H1 (cell line): Measurements from ENCODE around the gene DNAJB8. TPM values are rescaled to one million over a fixed set of nuclear protein-coding genes. Genes with fewer than 3 reads are reported as not detected.

Source experiments
- CTCF ChIA-PET: fragments of 300-600 bp; sonication (Branson Sonifier 250); formaldehyde crosslinking; loops from one replicate; lab custom pipeline; 2021; ENCODE audit not compliant: partially characterized antibody; lab: Charles Lee
- POLR2A ChIA-PET: fragments of 300-600 bp; sonication (Branson Sonifier 250); formaldehyde crosslinking; loops from one replicate; lab custom pipeline; 2021; ENCODE audit warnings: inconsistent platforms; ENCODE audit not compliant: partially characterized antibody; lab: Charles Lee
- DNase-seq, 2 experiments: peaks; one replicate each; pipeline versions ENCODE4 v3.0.0 to v3.0.0-alpha.2; 2010 to 2022; ENCODE audit warnings: low spot score in 2 of 2, low read depth in 1 of 2, mixed read lengths in 1 of 2
- FAIRE-seq: peaks from 2 replicates; lab custom pipeline; 2011; peaks lifted over from hg19 to GRCh38; lab: Jason Lieb, UNC
- H2AFZ ChIP-seq: 2 replicates; pipeline ENCODE4 v1.8.1; 2012; ENCODE audit warnings: low read length, inconsistent platforms
- H2AK5ac ChIP-seq: 2 replicates; pipeline ENCODE4 v1.6.1; 2013; ENCODE audit warnings: low read depth, low read length
- H2BK120ac ChIP-seq: replicated peaks from 2 replicates; pipeline ENCODE3; 2013; ENCODE audit warnings: low read depth, low read length, inconsistent platforms
- H2BK12ac ChIP-seq: 2 replicates; pipeline ENCODE4 v1.6.1; 2013; ENCODE audit warnings: low read depth, low read length
- H2BK15ac ChIP-seq: 2 replicates; pipeline ENCODE4 v1.6.1; 2013; ENCODE audit warnings: low read length
- H2BK20ac ChIP-seq: 2 replicates; pipeline ENCODE4 v1.6.1; 2013; ENCODE audit warnings: low read length
- H2BK5ac ChIP-seq: 2 replicates; pipeline ENCODE4 v1.6.1; 2013; ENCODE audit warnings: low read depth, low read length
- H3K14ac ChIP-seq: 2 replicates; pipeline ENCODE4 v1.6.1; 2013; ENCODE audit warnings: inconsistent platforms; ENCODE audit not compliant: insufficient read length
- H3K18ac ChIP-seq: 2 replicates; pipeline ENCODE4 v1.6.1; 2013; ENCODE audit warnings: low read length; ENCODE audit errors: extremely low read depth
- H3K23ac ChIP-seq: 2 replicates; pipeline ENCODE4 v1.6.1; 2013; ENCODE audit warnings: inconsistent platforms; ENCODE audit not compliant: insufficient read length
- H3K23me2 ChIP-seq: 2 replicates; pipeline ENCODE4 v1.6.1; 2013; ENCODE audit warnings: low read depth, low read length
- H3K27ac ChIP-seq: 2 replicates; pipeline ENCODE4 v1.6.1; 2011; ENCODE audit warnings: low read depth, low read length, inconsistent platforms
- H3K27me3 ChIP-seq, 4 experiments: replicated peaks in 1 of 4; 1 replicate in 1 of 4; 2 replicates in 3 of 4; pipeline versions ENCODE4 v1.6.1 to v1.8.1; 2011 to 2013; ENCODE audit warnings: low read length in 3 of 4, mild to moderate bottlenecking in 3 of 4, inconsistent platforms in 2 of 4, mixed read lengths in 2 of 4, moderate library complexity in 1 of 4; ENCODE audit not compliant: control insufficient read depth in 3 of 4, insufficient read depth in 3 of 4; ENCODE audit errors: extremely low read depth in 1 of 4
- H3K36me3 ChIP-seq, 4 experiments: 2 replicates each; pipeline versions ENCODE4 v1.6.1 to v1.8.1; 2011 to 2013; ENCODE audit warnings: mild to moderate bottlenecking in 4 of 4, low read length in 3 of 4, moderate library complexity in 2 of 4, control low read depth in 1 of 4, inconsistent platforms in 1 of 4; ENCODE audit not compliant: insufficient read depth in 4 of 4, control insufficient read depth in 2 of 4
- H3K4ac ChIP-seq: replicated peaks from 2 replicates; pipeline ENCODE3; 2013; ENCODE audit warnings: low read length, low read depth, mixed read lengths, inconsistent platforms; ENCODE audit not compliant: insufficient read length
- H3K4me1 ChIP-seq, 4 experiments: replicated peaks in 1 of 4; 1 replicate in 1 of 4; 2 replicates in 3 of 4; pipeline versions ENCODE4 v1.6.1 to v1.8.1; 2011 to 2013; ENCODE audit warnings: low read length in 3 of 4, inconsistent platforms in 2 of 4, mixed read lengths in 1 of 4; ENCODE audit not compliant: insufficient read depth in 4 of 4, control insufficient read depth in 3 of 4
- H3K4me2 ChIP-seq, 2 experiments: 2 replicates each; pipeline versions ENCODE4 v1.6.1 to v1.8.1; 2011 to 2013; ENCODE audit warnings: low read depth in 2 of 2, low read length in 2 of 2, control low read depth in 1 of 2, inconsistent platforms in 1 of 2, mild to moderate bottlenecking in 1 of 2; ENCODE audit not compliant: insufficient read depth in 1 of 2
- H3K4me3 ChIP-seq, 4 experiments: fragments of 200-600, 300-600 bp in 1 of 4; sonication (generic), shearing (Covaris generic), sonication (Bioruptor Twin) in 1 of 4; 2 replicates each; pipeline versions ENCODE4 v1.5.1 to v1.8.1; 2011 to 2016; ENCODE audit warnings: low read length in 4 of 4, low read depth in 3 of 4, control low read depth in 2 of 4, inconsistent platforms in 2 of 4, mild to moderate bottlenecking in 2 of 4, mixed read lengths in 1 of 4, moderate library complexity in 1 of 4; ENCODE audit not compliant: insufficient read depth in 2 of 4; ENCODE audit errors: extremely low read depth in 1 of 4
- H3K56ac ChIP-seq: replicated peaks from 2 replicates; pipeline ENCODE3; 2013; ENCODE audit warnings: low read depth, mild to moderate bottlenecking, mixed read lengths, low read length, inconsistent platforms; ENCODE audit not compliant: insufficient read length
- H3K79me1 ChIP-seq: 2 replicates; pipeline ENCODE4 v1.6.1; 2013; ENCODE audit warnings: low read depth, low read length, control low read depth
- H3K79me2 ChIP-seq, 2 experiments: 2 replicates each; pipeline versions ENCODE4 v1.6.1 to v1.8.1; 2012 to 2013; ENCODE audit warnings: low read length in 2 of 2, mild to moderate bottlenecking in 2 of 2, inconsistent platforms in 1 of 2; ENCODE audit not compliant: insufficient read depth in 2 of 2, control insufficient read depth in 1 of 2
- H3K9ac ChIP-seq, 4 experiments: replicated peaks in 1 of 4; 1 replicate in 1 of 4; 2 replicates in 3 of 4; pipeline versions ENCODE4 v1.6.1 to v1.8.1; 2011 to 2013; ENCODE audit warnings: low read depth in 3 of 4, low read length in 3 of 4, control low read depth in 2 of 4, mild to moderate bottlenecking in 2 of 4, moderate library complexity in 2 of 4, inconsistent platforms in 1 of 4; ENCODE audit errors: extremely low read depth in 1 of 4
- H3K9me3 ChIP-seq, 2 experiments: 2 replicates each; pipeline versions ENCODE4 v1.6.1 to v1.8.1; 2012 to 2013; ENCODE audit warnings: mild to moderate bottlenecking in 2 of 2, moderate library complexity in 2 of 2, control low read depth in 1 of 2, inconsistent platforms in 1 of 2, low read depth in 1 of 2, low read length in 1 of 2, mixed read lengths in 1 of 2; ENCODE audit not compliant: insufficient read depth in 2 of 2
- H4K20me1 ChIP-seq, 2 experiments: replicated peaks in 1 of 2; 2 replicates each; pipeline versions ENCODE3 to v1.8.1; 2011 to 2013; ENCODE audit warnings: inconsistent platforms in 2 of 2, low read length in 2 of 2, mild to moderate bottlenecking in 1 of 2; ENCODE audit not compliant: insufficient read depth in 2 of 2, control insufficient read depth in 1 of 2
- H4K5ac ChIP-seq: 2 replicates; pipeline ENCODE4 v1.6.1; 2013; ENCODE audit warnings: low read length, low read depth, mixed read lengths, inconsistent platforms; ENCODE audit not compliant: insufficient read length
- H4K8ac ChIP-seq: 2 replicates; pipeline ENCODE4 v1.8.0; 2013; ENCODE audit warnings: mild to moderate bottlenecking, moderate library complexity, low read length, inconsistent platforms; ENCODE audit not compliant: insufficient read depth; ENCODE audit errors: extremely low read depth
- H4K91ac ChIP-seq: replicated peaks from 2 replicates; pipeline ENCODE3; 2013; ENCODE audit warnings: low read length, mixed read lengths, inconsistent platforms; ENCODE audit not compliant: insufficient read length
- E2F6 ChIP-seq: IDR thresholded peaks from 2 replicates; pipeline ENCODE4 v1.6.1; 2012; ENCODE audit warnings: inconsistent platforms
- MAFK ChIP-seq: IDR thresholded peaks from 2 replicates; pipeline ENCODE4 v1.6.1; 2012; ENCODE audit warnings: low read depth, mild to moderate bottlenecking, improper control_type of control experiment, low read length
- WGBS, 2 experiments: shearing (Covaris generic) in 1 of 2; methylation state at CpG; one replicate each; pipeline versions ENCODE4 v1.1.6 to v1.1.7; 2013 to 2015; ENCODE audit warnings: low lambda C conversion rate in 2 of 2, mixed read lengths in 2 of 2, inconsistent platforms in 1 of 2, low coverage in 1 of 2, missing lambda C conversion rate in 1 of 2; ENCODE audit not compliant: insufficient replicate concordance in 2 of 2, insufficient coverage in 1 of 2, insufficient read length in 1 of 2; ENCODE audit errors: extremely low coverage in 1 of 2, missing lambda C conversion rate in 1 of 2; 5-methylcytosine and 5-hydroxymethylcytosine counted together
- polyA plus RNA-seq, 7 experiments: library from polyadenylated mRNA; depleted of rRNA in 3 of 7; stranded (reverse) in 5 of 7; unstranded in 2 of 7; fragments of >200 nt in 5 of 7; fragments of 200-250 nt in 2 of 7; gene quantifications; 1 replicate in 5 of 7; 2 replicates in 1 of 7; 4 replicates in 1 of 7; pipeline versions ENCODE4 v1.2.1 to v1.2.3, GENCODE V29; 2011 to 2013; ENCODE audit warnings: missing spikeins in 2 of 7, mixed read lengths in 2 of 7
- total RNA-seq: library from RNA; stranded (reverse); fragmentation: NEBNext Ultra II Directional; extraction: Animal tissue kit (Norgen Biotek cat#: 25700); gene quantifications from 2 replicates; pipeline ENCODE4 v1.2.1, GENCODE V29; 2021

DNAJB8 gene
- total and polyA plus RNA-seq, 2 of the 8 experiments (the other 6 are each of a cell fraction or from before 2014, with no cell fraction given), result not detected

- Histone ChIP-seq H3K9me3 (no peaks in the 10 kb centered on the region), H2BK120ac (no peak overlapping the region), H3K27ac (no peak overlapping the region; the same call in 1 of the 2 replicates), H3K14ac (no peak overlapping the region), H3K27me3 (peaks cover 0 to 11% (median 8%) of the 10 kb centered on the region in 4 experiments; a peak in 3 of 7 replicates), H3K9ac (no peak overlapping the region), H4K20me1 (peaks cover 0 to 4% of the 10 kb centered on the region in 2 experiments), H3K56ac (no peak overlapping the region), H3K4me3 (no peak overlapping the region), H4K5ac (no peak overlapping the region), H2AFZ (no peak overlapping the region), H3K23me2 (no peaks in the 10 kb centered on the region; the same call in 1 of the 2 replicates), H2BK15ac (no peak overlapping the region), H4K8ac (no peak overlapping the region), H3K4ac (no peak overlapping the region), H3K36me3 (no peaks in the 10 kb centered on the region), H3K18ac (no peak overlapping the region; the same call in 1 of the 2 replicates), H3K79me1 (no peaks in the 10 kb centered on the region), H4K91ac (no peak overlapping the region), H3K4me1 (peaks cover 0 to 2% (median 0%) of the 10 kb centered on the region in 4 experiments; a peak in 2 of 7 replicates), H2BK5ac (no peak overlapping the region), H3K23ac (no peak overlapping the region), H2BK12ac (no peak overlapping the region), H2AK5ac (0 out of 2 replicates have a peak overlapping the region, but pooled peaks have one; percentile 6), H3K79me2 (no peaks in the 10 kb centered on the region), H2BK20ac (no peak overlapping the region), H3K4me2 (no peak overlapping the region)
- no peak for DNase-seq
- POLR2A ChIA-PET, result no interaction called here
- 94% methylated on average over 10 of the region's 10 CpGs; no CpG with 5 or more reads in 1 of the 2 experiments for WGBS, 2 experiments
- CTCF ChIA-PET, result interaction anchor here (1.0 to 12.7 kb wide), 14 partner anchors 9 to 121 kb away, joined by 3 to 135 read pairs (median 6); no protein-coding TSS in a partner anchor
- peak; percentile 70; the same call in 1 of the 2 replicates for TF ChIP-seq E2F6
- no peak for TF ChIP-seq MAFK
- no peak for FAIRE-seq
Measured at GRCh38 chr3:128463771-128464170, 2.9 kb downstream of the DNAJB8 start.
